ELF-1 (cell line): Measurements from ENCODE around the gene MED15.

ENCODE experiments used
- DNase-seq: peaks from one replicate; pipeline ENCODE4 v3.0.0-alpha.2; 2016; ENCODE audit warnings: low read depth, low spot score

Gene MED15

DNA sequence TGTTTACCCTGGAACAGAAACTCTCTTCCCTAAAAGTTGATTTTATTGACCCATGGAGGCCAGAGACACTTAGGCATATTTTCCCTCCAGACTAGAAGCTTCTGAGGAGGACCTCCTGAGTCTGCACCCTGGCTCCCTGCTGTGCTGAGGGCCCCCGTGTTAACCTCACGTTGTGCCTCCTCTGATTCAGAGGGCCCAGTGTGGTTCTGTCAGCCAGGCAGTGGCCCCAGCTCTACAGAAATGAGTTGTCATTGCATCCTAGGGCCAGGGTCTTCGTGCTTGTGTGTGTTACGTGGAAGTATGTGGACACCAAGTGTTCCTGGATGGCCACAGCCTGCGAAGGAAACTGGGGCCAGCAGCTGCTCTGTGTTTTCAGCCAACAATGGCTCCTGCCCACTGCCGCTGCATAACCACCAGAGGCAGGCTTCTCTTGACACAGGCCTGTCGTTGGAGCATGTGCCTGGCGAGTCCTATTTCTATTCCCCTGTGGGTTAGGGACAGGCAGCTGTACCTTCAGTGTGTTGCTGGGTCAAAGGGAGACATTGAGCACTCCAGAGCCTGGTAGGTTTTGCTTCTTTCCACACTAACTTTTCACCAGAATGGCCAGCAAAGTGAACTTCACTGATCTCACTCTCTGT lies 44.5 kb downstream of the MED15 start:
- DNase-seq = no peak

GRCh38 chr22:20552443-20553401 lies 45.3 kb downstream of the MED15 start:
- no peak for DNase-seq

- no peak for DNase-seq
Observed at GRCh38 chr22:20553947-20554741, 46.7 kb downstream of the MED15 start.

DNA sequence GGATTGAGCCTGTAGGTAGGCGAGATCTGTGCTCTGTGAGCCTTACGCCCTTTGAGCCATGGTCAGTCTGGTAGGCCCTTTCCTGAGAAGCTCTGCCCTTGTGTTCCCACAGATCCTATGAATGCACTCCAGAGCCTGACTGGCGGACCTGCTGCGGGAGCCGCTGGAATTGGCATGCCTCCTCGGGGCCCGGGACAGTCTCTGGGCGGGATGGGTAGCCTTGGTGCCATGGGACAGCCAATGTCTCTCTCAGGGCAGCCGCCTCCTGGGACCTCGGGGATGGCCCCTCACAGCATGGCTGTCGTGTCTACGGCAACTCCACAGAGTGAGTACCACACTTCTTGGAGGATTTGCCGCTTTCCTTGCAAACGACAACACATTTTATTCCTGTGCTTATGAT lies 47.4 kb downstream of the MED15 start:
- DNase-seq = no peak

DNA sequence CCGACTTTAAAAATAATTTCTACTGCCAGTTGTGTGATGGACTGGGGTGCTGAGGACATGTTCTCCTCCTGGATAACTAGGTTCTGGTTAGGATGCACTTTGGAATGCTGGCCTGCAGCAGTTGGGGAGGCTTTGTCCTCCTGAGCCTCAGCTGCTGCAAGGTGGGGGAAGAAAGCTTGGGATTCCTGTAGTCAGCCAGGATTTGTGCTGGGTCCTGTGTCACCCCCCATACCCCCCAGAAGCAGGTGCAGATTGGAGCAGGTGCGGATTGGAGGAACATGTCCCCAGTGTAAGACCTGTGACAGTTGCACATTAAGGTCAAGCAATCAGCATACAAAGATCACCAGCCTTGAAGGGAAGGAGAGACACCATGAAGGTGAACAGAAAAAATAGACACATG lies 51.1 kb downstream of the MED15 start:
- DNase-seq = no peak

DNA sequence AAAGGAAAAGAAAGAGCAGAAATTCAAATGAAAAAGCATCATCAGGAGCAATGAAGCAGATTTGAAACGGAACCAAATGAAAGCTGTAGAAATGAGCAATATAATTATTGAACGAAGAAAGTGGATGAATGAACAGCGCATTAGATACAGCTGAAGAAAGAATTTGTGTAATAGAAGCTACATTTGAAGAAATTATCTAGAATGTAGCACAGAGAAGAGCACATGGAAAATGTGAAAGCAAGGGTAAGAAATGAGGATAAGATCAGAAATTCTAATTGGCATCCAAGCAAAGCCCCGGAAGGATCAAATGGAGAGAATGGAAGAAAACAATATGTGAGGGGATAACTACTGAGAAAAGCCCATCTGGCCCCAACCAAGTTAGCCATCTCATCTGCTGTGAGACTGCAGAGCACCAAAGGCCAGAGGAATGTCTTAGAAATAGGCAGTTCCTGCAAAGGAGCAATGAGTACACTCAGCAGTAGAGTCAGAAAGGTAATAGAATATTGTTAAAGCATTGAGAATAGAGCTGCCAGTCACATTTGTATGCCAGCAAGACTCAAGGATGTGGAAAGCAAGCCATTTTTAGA lies 51.9 kb downstream of the MED15 start:
- DNase-seq = no peak

- no peak for DNase-seq
Observed at GRCh38 chr22:20560716-20561115, 53.3 kb downstream of the MED15 start.

- DNase-seq = no peak
Observed at GRCh38 chr22:20561882-20562281, 54.5 kb downstream of the MED15 start.

DNA sequence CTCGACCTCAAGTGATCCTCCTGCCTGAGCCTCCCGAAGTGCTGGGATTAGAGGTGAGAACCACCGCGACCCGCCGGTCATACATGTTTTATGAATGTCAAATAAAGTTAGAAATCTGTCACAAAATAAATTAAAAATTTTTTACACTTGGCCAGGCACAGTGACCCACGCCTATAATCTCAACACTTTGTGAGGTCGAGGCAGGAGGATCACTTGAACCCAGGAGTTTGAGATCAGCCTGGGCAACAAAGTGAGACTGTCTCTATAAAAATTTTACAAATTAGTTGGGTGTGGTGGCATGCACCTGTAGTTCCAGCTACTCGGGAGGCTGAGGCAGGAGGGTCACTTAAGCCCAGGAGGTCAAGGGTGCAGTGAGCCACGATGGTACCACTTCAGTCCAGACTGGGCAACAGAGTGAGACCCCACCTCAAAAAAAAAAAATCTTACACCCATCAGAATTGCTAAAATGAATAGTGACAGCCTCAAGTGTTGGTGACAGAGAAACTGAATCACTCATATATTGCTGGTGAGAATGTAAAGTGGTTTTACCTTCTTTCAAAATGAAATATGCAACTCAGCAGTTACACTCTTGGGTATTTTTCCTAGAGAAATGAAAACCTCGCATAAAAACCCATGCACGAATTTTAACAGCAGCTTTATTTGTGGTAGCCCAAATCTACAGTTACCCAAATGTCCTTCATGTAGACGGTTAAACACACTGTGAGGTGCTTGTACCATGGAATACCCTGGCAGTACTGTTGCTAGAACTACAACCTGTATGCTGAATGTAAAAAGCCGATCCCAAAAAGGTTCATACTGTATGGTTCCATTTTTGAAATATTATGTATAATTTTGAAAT lies 55.4 kb downstream of the MED15 start:
- DNase-seq = no peak

- no peak for DNase-seq
Observed at GRCh38 chr22:20563466-20563906, 56.1 kb downstream of the MED15 start.

- DNase-seq = no peak
Observed at GRCh38 chr22:20563941-20564371, 56.5 kb downstream of the MED15 start.

GRCh38 chr22:20565079-20565734 lies 57.8 kb downstream of the MED15 start:
- no peak for DNase-seq

- no peak for DNase-seq
Observed at GRCh38 chr22:20565761-20566160, 58.4 kb downstream of the MED15 start.

- no peak for DNase-seq
Observed at GRCh38 chr22:20566420-20567260, 59.2 kb downstream of the MED15 start.

DNA sequence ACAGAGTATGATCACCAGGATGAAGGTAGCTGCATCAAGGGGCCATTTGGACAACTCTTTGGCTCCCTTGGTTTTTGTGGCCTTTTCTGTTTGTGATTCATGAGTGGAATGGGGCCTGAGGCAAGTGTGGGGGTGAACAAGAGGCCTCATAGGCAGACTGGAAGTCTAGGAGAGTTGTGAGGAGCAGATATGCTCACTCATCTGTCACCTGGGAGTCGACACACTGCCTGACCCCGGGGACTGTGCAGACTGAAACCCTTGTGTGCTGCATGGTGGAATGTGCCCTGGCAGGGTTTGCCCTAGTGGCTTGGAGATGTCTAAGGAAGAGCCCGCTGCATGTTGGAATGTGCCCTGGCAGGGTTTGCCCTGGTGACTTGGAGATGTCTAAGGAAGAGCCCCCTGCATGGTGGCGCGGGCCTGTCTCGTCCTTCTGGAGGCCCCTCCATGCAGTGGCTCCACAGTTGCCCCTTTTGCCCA lies 60.0 kb downstream of the MED15 start:
- no peak for DNase-seq

GRCh38 chr22:20567993-20568417 lies 60.6 kb downstream of the MED15 start:
- no peak for DNase-seq

DNA sequence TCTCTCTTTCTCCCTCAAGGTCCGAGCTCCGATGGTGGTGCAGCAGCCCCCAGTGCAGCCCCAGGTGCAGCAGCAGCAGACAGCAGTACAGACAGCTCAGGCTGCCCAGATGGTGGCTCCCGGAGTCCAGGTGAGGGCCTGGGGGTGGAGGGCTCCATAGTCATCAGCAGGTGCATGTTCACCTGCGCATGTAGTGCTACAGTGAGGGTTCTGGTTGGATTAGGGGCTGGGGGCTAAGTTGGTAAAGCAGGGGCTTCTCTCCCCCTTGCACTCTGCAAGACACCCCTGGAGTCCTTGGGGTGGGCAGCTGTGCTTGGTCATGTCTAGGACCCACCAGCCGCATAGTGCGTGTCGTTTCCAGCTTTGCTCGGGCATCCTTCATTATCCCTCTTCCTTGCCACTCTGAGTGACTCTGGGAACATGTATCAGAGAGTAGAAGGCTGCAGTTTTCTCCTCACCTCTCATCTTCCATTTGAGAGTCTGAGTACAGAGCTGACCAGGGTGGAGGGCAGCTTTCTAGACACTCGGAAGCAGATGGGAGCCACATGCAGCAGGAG lies 61.2 kb downstream of the MED15 start:
- DNase-seq = no peak
